Activated CD4-positive, alpha-beta T cell treated with anti-CD3 and anti-CD28 coated beads, Interleukin-2, amount 50 U/mL, for 16 hours (primary cell): ENCODE data around the gene ABHD11.

Experiments
- DNase-seq: peaks from one replicate; pipeline ENCODE4 v3.0.0-alpha.2; 2020

The ABHD11 gene

DNA sequence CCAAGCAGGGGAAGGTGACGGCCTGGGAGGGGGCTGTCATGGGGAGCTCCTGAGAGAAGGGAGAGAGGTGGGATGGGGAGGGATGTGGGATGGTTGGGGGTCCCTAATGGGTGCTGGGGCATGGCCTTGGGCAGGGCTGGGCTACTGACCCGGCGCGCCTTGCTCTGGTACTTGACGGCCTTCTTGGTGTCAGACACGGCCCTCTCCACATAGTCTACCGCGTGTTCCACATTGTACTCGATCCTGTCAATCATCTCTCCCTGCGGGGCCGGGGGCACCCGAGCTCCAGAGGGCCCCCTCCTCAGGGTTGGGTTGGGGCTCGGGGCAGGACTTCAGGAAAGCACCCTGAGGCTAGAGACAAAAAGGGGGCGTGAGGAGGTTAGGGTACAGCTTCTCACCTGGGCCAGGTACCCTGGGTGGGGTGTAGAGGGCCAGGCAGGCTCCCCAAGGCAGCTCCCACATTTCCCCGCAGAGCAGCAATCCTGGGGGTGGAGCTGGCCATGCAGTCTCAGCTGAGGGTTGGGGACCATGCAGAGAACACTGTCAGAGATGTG, 37.9 kb downstream of the ABHD11 start:
- DNase-seq, result no peak

DNA sequence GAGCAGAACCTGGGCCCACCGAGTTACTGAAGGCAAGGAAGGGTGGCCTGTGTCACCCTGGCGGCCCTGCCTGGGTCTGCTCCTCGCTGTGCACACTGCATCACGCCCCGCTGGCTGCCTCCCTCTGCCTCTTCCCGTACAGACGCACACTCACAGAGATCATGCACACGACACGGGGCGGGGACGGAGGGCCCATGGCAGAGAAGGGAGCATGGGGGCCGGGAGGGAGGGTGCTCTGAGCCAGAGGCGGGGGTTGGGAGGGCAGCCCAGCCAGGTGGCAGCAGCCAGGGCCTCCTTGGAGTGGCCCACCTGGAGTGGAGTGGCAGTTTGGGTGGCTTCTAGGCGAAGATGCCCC, 38.6 kb downstream of the ABHD11 start:
- DNase-seq, result no peak

DNA sequence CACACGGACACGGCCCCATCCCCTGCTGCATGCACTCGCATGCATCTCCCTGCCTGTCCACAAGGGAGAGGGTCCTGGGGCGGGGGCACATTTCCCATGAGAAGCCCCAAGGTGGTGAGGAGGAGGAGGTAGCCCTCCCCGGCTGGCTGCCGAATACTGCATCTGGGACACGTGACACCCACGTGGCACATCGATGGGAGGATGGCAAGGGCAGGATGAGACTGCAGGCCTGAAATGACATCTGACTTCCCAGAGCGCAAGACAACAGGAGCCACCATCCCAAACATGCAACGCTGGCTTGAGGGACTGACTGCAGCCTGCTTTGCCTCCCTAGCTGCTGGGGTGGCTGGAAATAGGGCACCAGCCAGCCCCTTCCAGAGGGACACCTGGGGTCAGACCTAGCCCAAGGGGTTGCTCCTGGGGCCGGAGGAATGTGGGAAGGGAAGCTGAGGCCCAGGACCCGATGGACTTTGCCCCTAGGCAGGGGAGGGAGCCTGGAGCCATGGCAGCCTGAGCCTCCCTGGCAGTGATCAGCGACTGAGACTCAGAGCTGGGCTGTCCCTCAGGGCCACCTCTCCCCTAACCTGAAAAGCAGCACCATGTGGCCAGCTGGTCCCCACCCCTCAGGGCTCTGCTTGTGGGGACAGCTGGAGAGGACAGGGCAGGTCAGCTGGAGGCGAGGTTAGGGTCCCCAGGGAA, 39.1 kb downstream of the ABHD11 start:
- no peak for DNase-seq

DNA sequence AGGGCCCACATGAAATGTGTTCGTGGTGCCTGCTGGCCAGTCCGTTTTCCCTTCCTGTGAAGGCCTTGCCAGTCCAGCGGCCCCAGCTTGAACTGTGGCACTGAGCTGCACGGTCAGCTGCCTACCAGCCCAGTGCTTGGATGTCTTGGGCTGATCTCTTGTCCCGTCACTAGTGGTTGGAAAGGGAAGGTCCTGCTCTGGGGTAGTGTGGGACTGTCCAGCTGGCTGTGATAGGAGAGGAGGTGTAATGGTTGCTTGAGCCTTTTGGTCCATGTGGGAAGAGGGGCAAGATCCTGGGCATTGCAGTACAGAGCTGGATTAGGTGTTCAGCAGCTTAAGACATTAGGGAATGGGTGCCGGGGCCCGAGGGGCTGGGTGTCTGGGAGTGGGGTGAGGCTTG, 40.2 kb downstream of the ABHD11 start:
- no peak for DNase-seq

DNA sequence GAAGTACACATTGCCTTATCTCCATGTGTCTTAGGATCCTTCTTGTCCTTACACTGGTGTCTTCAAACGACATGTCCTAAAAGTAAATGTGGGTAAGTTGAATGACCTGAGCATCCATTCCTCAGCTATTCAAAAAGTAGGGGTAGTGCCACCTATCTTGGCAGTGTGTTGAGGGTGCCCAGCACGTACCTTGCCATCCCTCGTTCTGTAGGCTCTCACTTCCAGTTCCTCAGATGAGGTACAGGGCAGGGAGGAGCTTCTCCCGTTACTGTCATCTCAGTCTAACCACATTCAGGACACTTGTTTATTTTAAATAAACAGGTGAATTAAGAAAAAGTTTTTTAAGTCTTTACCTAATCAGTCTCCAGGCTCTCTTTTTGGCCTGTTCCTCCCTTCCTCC, 42.2 kb downstream of the ABHD11 start:
- DNase-seq, result no peak

DNA sequence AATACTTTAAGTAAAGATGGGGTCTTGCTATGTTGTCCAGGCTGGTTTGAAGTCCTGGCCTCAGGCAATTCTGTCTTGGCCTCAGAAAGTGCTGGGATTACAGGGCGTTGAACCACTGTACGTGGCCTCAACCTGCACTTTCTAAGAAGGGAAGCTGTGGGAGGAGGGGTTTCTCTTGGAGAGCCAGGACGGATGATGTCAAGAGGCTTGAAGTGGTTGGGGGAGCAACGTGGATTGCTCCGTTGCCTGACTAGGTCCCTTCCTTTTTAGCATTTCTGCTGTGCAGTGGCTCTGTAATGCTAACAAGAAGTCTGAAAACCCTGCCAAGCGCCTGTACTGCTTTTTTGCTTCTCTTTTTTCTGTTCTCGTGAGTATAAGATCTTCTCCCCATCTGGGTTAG, 48.0 kb downstream of the ABHD11 start:
- no peak for DNase-seq

DNA sequence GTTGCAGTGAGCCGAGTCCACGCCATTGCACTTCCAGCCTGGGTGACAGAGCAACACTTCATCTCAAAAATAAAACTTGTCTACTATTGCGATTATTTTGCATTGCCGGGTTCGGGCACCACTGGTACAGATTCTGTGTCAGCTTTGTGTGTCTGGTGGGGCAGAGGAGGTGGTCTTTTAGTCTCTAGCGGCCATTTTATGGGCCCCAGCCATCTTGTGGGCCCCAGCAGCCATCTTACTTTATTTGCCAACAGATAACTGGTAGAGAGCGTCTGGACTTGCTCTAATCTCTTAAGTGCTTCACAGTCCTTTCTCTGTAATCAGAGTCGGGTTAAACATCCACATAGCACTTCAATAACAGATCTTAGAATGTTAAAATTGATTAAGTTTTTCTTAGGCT, 50.3 kb downstream of the ABHD11 start:
- DNase-seq, result no peak
